ENCODE measurements around the gene PCGF3. TPM values are rescaled to one million over a fixed set of nuclear protein-coding genes. Genes with fewer than 3 reads are reported as not detected.

Gene PCGF3
- total and polyA plus RNA-seq, 9 of the 15 experiments (the other 6 are each of a cell fraction or from before 2014, with no cell fraction given), result 2.6 to 46.1 (median 20.3) TPM

GRCh38 chr4:674172-675035, 31.2 kb upstream of the PCGF3 start, which contains the start of the genes ATP5ME and MYL5 (continued):
- no peak for TF ChIP-seq ZNF436 (CRISPR knock-in tag; IDR thresholded peaks at IDR 0.05)
- TF ChIP-seq ELK1 (CRISPR knock-in tag; IDR thresholded peaks at IDR 0.05), result no peak
- TF ChIP-seq MEF2A (IDR thresholded peaks at IDR 0.05; ENCODE audit: control insufficient read depth, low read depth, low read length), result no peak
- TF ChIP-seq CBX1 (IDR thresholded peaks at IDR 0.05; ENCODE audit: low read depth), result peak; percentile 26; the same call in 1 of the 2 replicates
- TF ChIP-seq ZBTB26 (CRISPR knock-in tag; IDR thresholded peaks at IDR 0.05), result no peak
- peak; percentile 92 for TF ChIP-seq JUN (IDR thresholded peaks at IDR 0.05; ENCODE audit: borderline replicate concordance, low read depth, low read length)
- TF ChIP-seq JUN (CRISPR knock-in tag; IDR thresholded peaks at IDR 0.05; ENCODE audit: borderline replicate concordance), result no peak
- no peak for TF ChIP-seq FOXK1 (CRISPR knock-in tag; IDR thresholded peaks at IDR 0.05; ENCODE audit: borderline replicate concordance)
- no peak for TF ChIP-seq TSC22D4 (tag; IDR thresholded peaks at IDR 0.05)
- TF ChIP-seq FOXA3 (CRISPR knock-in tag; conservative IDR thresholded peaks at IDR 0.05 in 1 of 2, IDR thresholded peaks at IDR 0.05 in 1 of 2), result no peak
- TF ChIP-seq DMBX1 (CRISPR knock-in tag; IDR thresholded peaks at IDR 0.05; ENCODE audit: borderline replicate concordance), result no peak
- TF ChIP-seq, protein P1, sequence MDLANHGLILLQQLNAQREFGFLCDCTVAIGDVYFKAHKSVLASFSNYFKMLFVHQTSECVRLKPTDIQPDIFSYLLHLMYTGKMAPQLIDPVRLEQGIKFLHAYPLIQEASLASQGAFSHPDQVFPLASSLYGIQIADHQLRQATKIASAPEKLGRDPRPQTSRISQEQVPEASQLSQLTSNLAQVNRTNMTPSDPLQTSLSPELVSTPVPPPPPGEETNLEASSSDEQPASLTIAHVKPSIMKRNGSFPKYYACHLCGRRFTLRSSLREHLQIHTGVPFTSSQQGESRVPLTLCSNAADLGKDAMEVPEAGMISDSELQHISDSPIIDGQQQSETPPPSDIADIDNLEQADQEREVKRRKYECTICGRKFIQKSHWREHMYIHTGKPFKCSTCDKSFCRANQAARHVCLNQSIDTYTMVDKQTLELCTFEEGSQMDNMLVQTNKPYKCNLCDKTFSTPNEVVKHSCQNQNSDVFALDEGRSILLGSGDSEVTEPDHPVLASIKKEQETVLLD (IDR thresholded peaks at IDR 0.05), result peak; percentile 96
- TF ChIP-seq SOX6 (IDR thresholded peaks at IDR 0.05), result no peak; the same call in 1 of the 2 replicates
- no peak for TF ChIP-seq ZNF124 (CRISPR knock-in tag; IDR thresholded peaks at IDR 0.05)
- TF ChIP-seq XRCC5 (IDR thresholded peaks at IDR 0.05; ENCODE audit: low read depth, low read length), result peak; percentile 76; the same call in 1 of the 2 replicates
- TF ChIP-seq RBM25 (IDR thresholded peaks at IDR 0.05; ENCODE audit: low read depth, low read length, severe bottlenecking), result no peak
- TF ChIP-seq, protein P2, sequence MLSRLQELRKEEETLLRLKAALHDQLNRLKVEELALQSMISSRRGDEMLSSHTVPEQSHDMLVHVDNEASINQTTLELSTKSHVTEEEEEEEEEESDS (CRISPR knock-in tag; IDR thresholded peaks at IDR 0.05), result no peak
- no peak for TF ChIP-seq ELF2 (CRISPR knock-in tag; IDR thresholded peaks at IDR 0.05)
- TF ChIP-seq NFE2L1 (tag; IDR thresholded peaks at IDR 0.05; ENCODE audit: borderline replicate concordance, low read depth), result no peak
- no peak for TF ChIP-seq NR1H2 (CRISPR knock-in tag; IDR thresholded peaks at IDR 0.05)
- TF ChIP-seq NFYB (IDR thresholded peaks at IDR 0.05; ENCODE audit: extremely low read depth, insufficient read length), result no peak
- TF ChIP-seq ZNF398 (CRISPR knock-in tag; IDR thresholded peaks at IDR 0.05), result no peak

Measured in K562 (cell line).